HG03469 (cell line): ENCODE results near the gene CMTM4.
"Not testable (repeated sequence)": the region's sequence is repeated elsewhere in the genome, so short reads cannot be mapped to it uniquely, and the experiment has no call there.

ENCODE experiments used
- ATAC-seq: cut with Tn5 transposase; IDR thresholded peaks from one replicate; pipeline ENCODE4 v1.9.1; 2021; ENCODE audit warnings: mild to moderate bottlenecking, moderate library complexity, moderate number of reproducible peaks; ENCODE audit not compliant: unreplicated experiment

The CMTM4 gene

GRCh38 chr16:66676599-66676998 lies 19.9 kb downstream of the CMTM4 start:
- no peak for ATAC-seq

GRCh38 chr16:66673691-66674090 lies 22.9 kb downstream of the CMTM4 start:
- no peak for ATAC-seq

- no peak for ATAC-seq
Measured at GRCh38 chr16:66670691-66671388, 25.7 kb downstream of the CMTM4 start.

- no peak for ATAC-seq
Measured at GRCh38 chr16:66668777-66669444, 27.6 kb downstream of the CMTM4 start.

- ATAC-seq: no peak
Measured at GRCh38 chr16:66667944-66668343, 28.6 kb downstream of the CMTM4 start.

GRCh38 chr16:66662445-66663194 lies 33.9 kb downstream of the CMTM4 start:
- no peak for ATAC-seq

GRCh38 chr16:66661671-66662346 lies 34.7 kb downstream of the CMTM4 start:
- not testable (repeated sequence) for ATAC-seq

- no peak for ATAC-seq
Measured at GRCh38 chr16:66661210-66661560, 35.4 kb downstream of the CMTM4 start.

GRCh38 chr16:66660422-66661209 lies 35.9 kb downstream of the CMTM4 start:
- no peak for ATAC-seq

- no peak for ATAC-seq
Measured at GRCh38 chr16:66658860-66659190, 37.7 kb downstream of the CMTM4 start.

- ATAC-seq: no peak
Measured at GRCh38 chr16:66658143-66658859, 38.2 kb downstream of the CMTM4 start.

GRCh38 chr16:66656547-66656946 lies 40.0 kb downstream of the CMTM4 start:
- no peak for ATAC-seq

GRCh38 chr16:66653581-66654350 lies 42.8 kb downstream of the CMTM4 start:
- no peak for ATAC-seq

- ATAC-seq: no peak
Measured at GRCh38 chr16:66652661-66653360, 43.7 kb downstream of the CMTM4 start.

GRCh38 chr16:66651965-66652364 lies 44.6 kb downstream of the CMTM4 start:
- no peak for ATAC-seq

- no peak for ATAC-seq
Measured at GRCh38 chr16:66651474-66651765, 45.1 kb downstream of the CMTM4 start.

GRCh38 chr16:66650707-66651473 lies 45.7 kb downstream of the CMTM4 start:
- peak; percentile 82 for ATAC-seq

GRCh38 chr16:66649636-66650205 lies 46.8 kb downstream of the CMTM4 start:
- ATAC-seq: no peak
